Measurements from ENCODE around the gene DNALI1.

Gene DNALI1

DNA sequence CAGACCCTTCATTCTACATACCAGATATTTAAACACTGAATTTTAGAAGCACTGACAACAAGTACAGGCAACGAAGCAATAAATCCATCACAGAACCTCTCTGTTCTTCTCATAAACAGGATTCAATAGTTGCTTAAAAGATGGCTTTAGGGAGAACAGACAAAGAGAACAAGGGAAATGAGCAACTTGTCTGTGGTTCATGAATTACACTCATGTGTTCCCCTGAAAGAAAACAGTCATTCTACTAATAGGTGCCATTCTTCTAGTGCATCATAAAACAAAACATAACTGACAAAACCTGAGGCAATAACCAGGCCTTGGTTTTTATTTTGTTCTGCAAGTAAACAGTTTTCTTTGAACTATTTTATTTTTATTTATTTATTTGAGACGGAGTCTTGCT is 32.2 kb downstream of the DNALI1 start:
- Histone ChIP-seq H3K36me3 (ENCODE audit: control insufficient read depth, insufficient read depth, low read length) (peaks cover 9% of the 10 kb centered on the region), H3K9me3 (ENCODE audit: control insufficient read depth, insufficient read depth, low read length) (no peaks in the 10 kb centered on the region), H3K4me1 (ENCODE audit: control insufficient read depth, insufficient read depth, low read length) (no peaks in the 10 kb centered on the region), H3K9ac (ENCODE audit: low read depth, low read length) (no peak overlapping the region), H3K27me3 (ENCODE audit: control insufficient read depth, insufficient read depth, low read length) (no peaks in the 10 kb centered on the region), H3K4me3 (ENCODE audit: low read depth, low read length) (no peak overlapping the region)

DNA sequence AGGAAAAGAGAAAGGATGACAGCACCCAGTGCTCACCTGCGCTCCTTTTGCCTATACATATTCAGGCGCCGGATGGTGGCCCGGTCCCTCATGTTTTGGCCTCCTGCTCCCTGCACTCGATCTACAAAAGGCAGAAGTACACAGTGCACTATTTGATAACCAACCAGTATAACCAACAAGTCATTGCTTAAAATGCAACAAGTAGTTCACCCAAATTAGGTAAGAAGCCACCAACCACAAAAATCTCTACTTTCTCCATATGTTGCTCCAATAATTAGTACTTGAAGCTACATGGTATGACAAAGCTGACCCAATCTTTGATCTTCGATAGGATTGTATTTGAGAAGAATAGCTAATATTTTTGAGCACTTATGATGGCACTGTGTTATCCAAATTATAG is 37.0 kb downstream of the DNALI1 start:
- no peak overlapping the region for H3K4me3 ChIP-seq (ENCODE audit: low read depth, low read length)
- no peaks in the 10 kb centered on the region for H3K27me3 ChIP-seq (ENCODE audit: control insufficient read depth, insufficient read depth, low read length)
- H3K36me3 ChIP-seq (ENCODE audit: control insufficient read depth, insufficient read depth, low read length), result peaks cover 4% of the 10 kb centered on the region
- H3K4me1 ChIP-seq (ENCODE audit: control insufficient read depth, insufficient read depth, low read length), result no peaks in the 10 kb centered on the region
- no peak overlapping the region for H3K9ac ChIP-seq (ENCODE audit: low read depth, low read length)
- no peaks in the 10 kb centered on the region for H3K9me3 ChIP-seq (ENCODE audit: control insufficient read depth, insufficient read depth, low read length)

DNA sequence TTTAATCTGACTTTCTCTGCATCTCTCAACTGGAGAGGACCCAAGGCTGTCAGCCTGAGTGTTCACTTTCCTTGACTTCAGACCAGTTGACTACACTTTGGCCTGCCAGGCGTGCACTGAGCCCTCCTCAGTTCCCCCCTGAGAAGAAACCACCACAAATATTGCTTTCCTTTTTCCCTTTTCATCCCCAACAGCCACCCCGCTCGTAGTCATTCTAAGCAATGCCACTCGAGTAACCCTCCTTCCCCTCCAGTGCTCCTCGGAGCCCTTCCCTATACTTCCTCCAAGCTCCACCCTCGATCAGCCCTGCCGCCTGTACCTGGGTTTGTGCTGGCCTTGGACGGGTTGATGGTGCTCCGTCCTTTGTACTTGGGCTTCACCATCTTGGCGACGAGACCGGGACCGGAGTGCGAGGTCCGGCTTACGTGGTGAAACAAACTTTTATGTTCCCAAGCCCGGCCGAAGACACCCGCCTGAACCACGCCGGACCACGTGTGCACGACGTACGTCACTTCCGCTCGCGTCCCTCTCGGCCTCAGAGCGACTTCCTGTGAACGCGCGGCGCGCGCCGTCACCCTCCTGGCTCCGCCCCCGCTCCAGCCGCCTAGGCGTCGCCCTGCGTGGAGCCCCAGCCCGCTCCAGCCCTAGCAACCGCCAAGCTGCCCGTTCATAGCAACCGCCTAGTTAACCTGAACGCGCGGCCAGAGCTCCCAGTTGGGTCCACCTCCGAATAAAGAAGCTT is 38.9 kb downstream of the DNALI1 start, which contains the start of gene GNL2:
Gene GNL2, minus strand, starts transcription at position 498 of the 742 bp plus-strand sequence. Its CDS starts 115 bp downstream, at position 383.
- Histone ChIP-seq H3K27me3 (ENCODE audit: control insufficient read depth, insufficient read depth, low read length) (no peaks in the 10 kb centered on the region), H3K4me1 (ENCODE audit: control insufficient read depth, insufficient read depth, low read length) (no peaks in the 10 kb centered on the region), H3K9ac (ENCODE audit: low read depth, low read length) (peak within 1 kb of the TSS; percentile 96), H3K9me3 (ENCODE audit: control insufficient read depth, insufficient read depth, low read length) (no peaks in the 10 kb centered on the region), H3K4me3 (ENCODE audit: low read depth, low read length) (peak within 1 kb of the TSS; percentile 91), H3K36me3 (ENCODE audit: control insufficient read depth, insufficient read depth, low read length) (peaks cover 4% of the 10 kb centered on the region)

DNA sequence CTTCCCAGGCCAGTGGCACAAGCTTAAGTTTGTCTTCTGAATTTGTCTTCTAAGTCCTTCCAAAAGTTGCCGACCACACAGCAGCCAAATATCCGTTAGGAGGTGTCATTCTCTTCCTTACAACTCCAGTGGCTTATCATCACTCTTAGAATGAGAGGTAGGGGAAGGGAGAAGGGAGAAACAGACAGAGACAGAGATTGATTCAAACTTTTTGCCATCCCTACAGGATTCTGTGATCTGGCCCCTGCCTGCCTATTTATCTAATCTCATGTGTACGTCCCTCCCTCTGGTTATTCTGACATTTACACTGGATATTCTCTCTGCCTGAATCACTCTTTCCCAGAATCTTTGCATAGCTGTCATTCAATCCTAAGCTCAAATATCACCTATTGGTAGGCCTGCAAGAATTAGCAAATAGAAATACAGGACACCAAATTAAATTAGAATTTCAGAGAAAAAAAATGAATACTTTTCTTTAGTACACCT is 39.5 kb downstream of the DNALI1 start:
- Histone ChIP-seq H3K4me1 (ENCODE audit: control insufficient read depth, insufficient read depth, low read length) (no peaks in the 10 kb centered on the region), H3K36me3 (ENCODE audit: control insufficient read depth, insufficient read depth, low read length) (peaks cover 4% of the 10 kb centered on the region), H3K27me3 (ENCODE audit: control insufficient read depth, insufficient read depth, low read length) (peaks cover 1% of the 10 kb centered on the region), H3K9ac (ENCODE audit: low read depth, low read length) (no peak overlapping the region), H3K4me3 (ENCODE audit: low read depth, low read length) (peak overlapping the region; percentile 91), H3K9me3 (ENCODE audit: control insufficient read depth, insufficient read depth, low read length) (no peaks in the 10 kb centered on the region)

DNA sequence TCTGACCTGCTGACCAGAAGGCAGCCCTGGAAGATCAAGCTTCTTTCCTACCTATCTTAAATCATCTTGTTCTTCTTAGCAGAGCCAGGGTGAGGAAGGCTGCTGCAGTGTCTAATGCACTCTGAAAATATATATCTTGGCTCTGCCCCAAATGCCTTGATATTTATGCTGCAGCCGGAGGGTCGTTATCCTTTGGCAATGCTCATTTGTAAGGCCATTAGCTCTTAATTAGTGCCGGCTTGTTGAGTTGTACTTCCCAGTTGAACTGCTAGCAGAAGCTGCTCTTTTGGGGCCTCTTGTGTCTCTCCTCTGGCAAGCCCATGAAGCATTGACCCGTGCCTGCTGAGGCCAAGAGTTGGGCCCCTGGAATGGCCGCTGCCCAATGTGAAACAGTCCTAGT is 43.2 kb downstream of the DNALI1 start:
- Histone ChIP-seq H3K4me1 (ENCODE audit: control insufficient read depth, insufficient read depth, low read length) (no peaks in the 10 kb centered on the region), H3K4me3 (ENCODE audit: low read depth, low read length) (no peak overlapping the region), H3K9me3 (ENCODE audit: control insufficient read depth, insufficient read depth, low read length) (no peaks in the 10 kb centered on the region), H3K36me3 (ENCODE audit: control insufficient read depth, insufficient read depth, low read length) (no peaks in the 10 kb centered on the region), H3K9ac (ENCODE audit: low read depth, low read length) (no peak overlapping the region), H3K27me3 (ENCODE audit: control insufficient read depth, insufficient read depth, low read length) (peaks cover 8% of the 10 kb centered on the region)

DNA sequence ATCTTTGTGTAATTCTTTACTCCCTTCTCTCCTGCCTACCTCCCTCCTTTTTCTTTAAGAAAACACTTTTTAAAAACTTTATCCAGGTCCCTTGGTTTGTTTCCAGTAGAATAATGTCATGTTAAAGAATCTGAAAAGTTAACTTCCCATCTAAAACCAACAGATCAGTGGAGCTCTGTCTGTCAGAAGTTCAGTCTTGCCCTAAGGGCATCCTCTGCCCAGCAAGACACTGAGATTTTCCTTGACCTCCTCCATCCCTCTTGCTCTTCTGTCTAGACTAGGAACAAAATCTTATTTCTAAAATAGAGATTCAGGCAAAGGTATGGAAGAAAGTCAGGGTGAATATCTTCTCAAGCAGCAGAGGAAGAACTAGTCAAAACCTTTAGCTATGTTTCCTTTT is 44.7 kb downstream of the DNALI1 start:
- Histone ChIP-seq H3K9ac (ENCODE audit: low read depth, low read length) (no peak overlapping the region), H3K9me3 (ENCODE audit: control insufficient read depth, insufficient read depth, low read length) (no peaks in the 10 kb centered on the region), H3K27me3 (ENCODE audit: control insufficient read depth, insufficient read depth, low read length) (peaks cover 8% of the 10 kb centered on the region), H3K4me1 (ENCODE audit: control insufficient read depth, insufficient read depth, low read length) (no peaks in the 10 kb centered on the region), H3K36me3 (ENCODE audit: control insufficient read depth, insufficient read depth, low read length) (no peaks in the 10 kb centered on the region), H3K4me3 (ENCODE audit: low read depth, low read length) (no peak overlapping the region)

DNA sequence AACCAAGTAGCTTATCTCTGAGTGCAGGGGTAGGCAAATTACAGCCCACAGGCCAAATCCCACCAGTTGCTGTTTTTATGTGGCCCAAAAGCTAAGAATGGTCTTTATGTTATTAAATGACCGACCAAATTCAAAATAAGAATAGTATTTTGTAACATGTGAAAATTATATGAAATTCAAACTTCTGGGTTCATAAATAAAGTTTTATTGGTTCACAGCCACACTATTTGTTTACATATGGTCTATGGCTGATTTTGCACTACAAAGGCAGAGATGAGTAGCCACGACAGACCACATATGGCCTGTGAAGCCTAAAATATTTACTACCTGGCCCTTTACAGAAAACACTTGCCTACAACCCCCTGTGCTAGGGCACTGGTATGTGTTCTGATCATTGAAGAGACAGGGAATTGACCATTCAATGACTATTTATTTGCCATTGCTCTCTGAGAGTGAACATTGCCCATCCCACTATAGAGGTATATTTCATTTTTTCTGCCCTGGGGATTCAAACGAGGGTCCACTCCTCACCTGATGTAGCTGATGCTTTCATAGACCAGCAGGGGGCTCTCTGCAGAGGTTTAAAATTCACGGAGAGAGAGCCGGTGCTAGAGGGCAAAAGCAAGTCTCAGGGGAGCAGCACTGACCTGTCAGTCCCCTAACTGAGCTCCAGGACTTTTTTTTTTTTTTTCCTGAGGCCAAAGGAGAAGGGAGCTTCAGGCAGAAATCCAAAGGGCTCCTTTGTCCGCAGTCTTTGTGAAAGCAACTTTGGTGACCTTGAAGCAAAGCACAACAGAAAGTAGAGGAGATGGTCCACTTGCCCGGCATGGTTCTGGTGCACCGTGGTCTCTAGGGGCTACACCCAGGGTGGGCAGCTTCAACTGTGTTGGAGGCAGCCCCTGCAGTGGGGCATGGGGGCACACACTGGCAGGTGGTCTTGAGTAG is 46.3 kb downstream of the DNALI1 start:
- Histone ChIP-seq H3K36me3 (ENCODE audit: control insufficient read depth, insufficient read depth, low read length) (no peaks in the 10 kb centered on the region), H3K9ac (ENCODE audit: low read depth, low read length) (no peak overlapping the region), H3K27me3 (ENCODE audit: control insufficient read depth, insufficient read depth, low read length) (peaks cover 19% of the 10 kb centered on the region), H3K4me3 (ENCODE audit: low read depth, low read length) (no peak overlapping the region), H3K4me1 (ENCODE audit: control insufficient read depth, insufficient read depth, low read length) (no peaks in the 10 kb centered on the region), H3K9me3 (ENCODE audit: control insufficient read depth, insufficient read depth, low read length) (no peaks in the 10 kb centered on the region)

DNA sequence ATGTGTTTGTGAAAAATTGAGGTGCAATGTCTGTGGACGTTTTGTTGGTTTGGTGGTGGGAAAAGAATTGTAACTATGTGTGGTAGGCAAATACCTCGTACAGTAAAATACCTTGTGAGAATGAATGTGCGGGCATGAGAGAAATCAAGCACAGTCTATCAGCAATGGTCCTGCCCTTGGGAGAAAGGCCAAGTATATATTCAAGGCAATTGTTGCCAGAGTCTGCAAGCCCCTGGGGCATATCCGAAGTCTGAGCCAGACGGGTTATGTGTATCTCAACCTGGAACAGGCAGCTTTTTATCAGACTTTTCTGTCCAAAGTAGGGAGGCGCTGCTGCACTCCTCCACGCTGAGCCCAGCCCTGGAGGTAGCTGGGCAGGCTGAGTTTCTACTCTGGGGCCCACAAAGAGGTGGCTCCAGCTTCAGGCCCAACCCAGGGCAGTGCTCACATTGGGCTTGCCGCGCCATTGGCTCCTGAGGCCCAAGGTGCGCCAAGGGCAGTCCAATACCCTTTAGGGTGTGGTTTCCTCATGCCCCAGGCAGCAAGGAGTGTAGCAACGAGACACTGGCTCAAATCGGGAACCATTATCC is 48.4 kb downstream of the DNALI1 start:
- no peak overlapping the region for H3K4me3 ChIP-seq (ENCODE audit: low read depth, low read length)
- no peaks in the 10 kb centered on the region for H3K36me3 ChIP-seq (ENCODE audit: control insufficient read depth, insufficient read depth, low read length)
- no peaks in the 10 kb centered on the region for H3K4me1 ChIP-seq (ENCODE audit: control insufficient read depth, insufficient read depth, low read length)
- H3K9me3 ChIP-seq (ENCODE audit: control insufficient read depth, insufficient read depth, low read length), result no peaks in the 10 kb centered on the region
- H3K27me3 ChIP-seq (ENCODE audit: control insufficient read depth, insufficient read depth, low read length), result peaks cover 37% of the 10 kb centered on the region
- H3K9ac ChIP-seq (ENCODE audit: low read depth, low read length), result no peak overlapping the region

DNA sequence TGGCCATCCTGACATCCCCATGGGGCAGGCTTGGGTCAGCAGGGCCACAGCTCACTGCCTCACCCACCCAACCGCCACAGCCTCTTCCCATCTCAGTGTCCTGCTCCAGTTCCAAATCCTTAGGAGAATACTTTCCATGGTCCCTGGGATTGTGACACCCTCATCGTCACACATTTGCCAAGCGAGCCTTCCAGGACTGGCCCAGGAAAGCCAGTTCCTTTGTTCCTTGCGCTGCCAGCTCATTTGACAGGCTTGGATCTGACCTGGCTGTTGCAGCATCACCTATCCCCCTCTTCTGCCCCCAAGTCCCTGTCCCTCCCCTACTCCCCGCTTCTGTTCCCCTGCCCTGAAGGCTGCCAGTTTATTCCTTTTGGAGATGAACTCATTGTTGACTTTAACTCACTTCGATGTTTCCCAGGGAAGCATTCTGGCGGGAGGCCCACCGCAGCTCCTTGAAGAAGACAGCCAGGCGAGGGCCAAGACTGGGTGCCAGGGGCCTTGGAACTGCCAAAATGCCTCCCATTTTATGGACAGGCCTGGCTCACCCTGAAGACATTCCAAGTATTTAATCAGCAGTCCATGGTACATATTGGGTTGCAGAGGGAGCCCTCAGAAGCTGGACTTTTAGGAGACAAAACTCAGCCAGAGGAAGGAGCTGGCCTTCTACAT is 49.2 kb downstream of the DNALI1 start:
- H3K36me3 ChIP-seq (ENCODE audit: control insufficient read depth, insufficient read depth, low read length), result no peaks in the 10 kb centered on the region
- H3K4me1 ChIP-seq (ENCODE audit: control insufficient read depth, insufficient read depth, low read length), result no peaks in the 10 kb centered on the region
- no peak overlapping the region for H3K9ac ChIP-seq (ENCODE audit: low read depth, low read length)
- no peak overlapping the region for H3K4me3 ChIP-seq (ENCODE audit: low read depth, low read length)
- H3K27me3 ChIP-seq (ENCODE audit: control insufficient read depth, insufficient read depth, low read length), result peaks cover 37% of the 10 kb centered on the region
- no peaks in the 10 kb centered on the region for H3K9me3 ChIP-seq (ENCODE audit: control insufficient read depth, insufficient read depth, low read length)

DNA sequence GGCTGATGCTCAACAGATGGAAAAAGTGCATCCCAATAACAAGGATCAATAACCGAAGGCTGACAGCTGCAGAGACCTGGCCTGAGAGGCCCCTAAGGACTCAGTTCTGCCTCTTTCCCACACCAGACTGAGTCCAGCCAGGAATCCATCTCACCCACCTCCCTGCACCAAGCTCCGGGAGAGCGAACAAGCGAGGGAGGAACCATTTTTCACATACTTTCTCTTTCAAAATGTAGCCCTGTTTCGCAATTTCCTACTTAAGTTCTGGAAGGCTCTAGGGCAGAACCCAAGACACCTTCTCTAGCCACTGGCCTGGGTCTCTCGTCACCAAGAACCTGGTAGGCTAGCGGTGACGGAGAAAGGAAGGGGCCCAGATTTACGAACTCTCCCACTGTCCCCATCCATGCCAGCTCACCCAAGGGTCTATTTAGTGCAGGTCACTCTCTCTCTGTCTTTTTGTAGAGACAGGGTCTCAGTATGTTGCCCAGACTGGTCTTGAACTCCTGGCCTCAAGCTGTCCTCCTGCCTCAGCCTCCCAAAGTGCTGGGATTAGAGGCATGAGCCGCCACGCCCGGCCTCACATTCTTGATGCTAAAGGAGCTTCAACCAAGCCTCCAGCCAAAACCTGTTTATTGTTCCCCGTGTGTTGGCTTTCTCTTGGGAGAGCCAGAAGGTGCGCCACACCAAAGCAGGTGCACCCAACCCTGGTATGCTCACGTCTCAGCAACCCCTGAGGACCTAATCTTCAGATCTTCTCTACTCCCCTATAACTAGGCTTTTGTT is 49.9 kb downstream of the DNALI1 start:
- H3K9me3 ChIP-seq (ENCODE audit: control insufficient read depth, insufficient read depth, low read length), result no peaks in the 10 kb centered on the region
- no peak overlapping the region for H3K9ac ChIP-seq (ENCODE audit: low read depth, low read length)
- no peak overlapping the region for H3K4me3 ChIP-seq (ENCODE audit: low read depth, low read length)
- H3K27me3 ChIP-seq (ENCODE audit: control insufficient read depth, insufficient read depth, low read length), result peaks cover 35% of the 10 kb centered on the region
- no peaks in the 10 kb centered on the region for H3K4me1 ChIP-seq (ENCODE audit: control insufficient read depth, insufficient read depth, low read length)
- no peaks in the 10 kb centered on the region for H3K36me3 ChIP-seq (ENCODE audit: control insufficient read depth, insufficient read depth, low read length)

Data from iPS-15b (cell line).